Heart right ventricle (tissue), 16 donors: Measurements from ENCODE around the gene FOXE3. TPM values are rescaled to one million over a fixed set of nuclear protein-coding genes. Genes with fewer than 3 reads are reported as not detected.

Source experiments
- ATAC-seq, 8 donors: fragments of 200-7000 bp; cut with Tn5 transposase; one replicate each; pipeline ENCODE4 v1.9.1; 2020; ENCODE audit warnings: mild to moderate bottlenecking in 8 of 8, moderate library complexity in 8 of 8, moderate number of reproducible peaks in 1 of 8
- DNase-seq, 2 donors: peaks; one replicate each; pipeline ENCODE4 v3.0.0-alpha.2; 2020
- H3K27ac ChIP-seq, 10 donors: fragments of 200-600 bp; sonication (generic) in 2 of 10; one replicate each; pipeline versions ENCODE4 v1.5.0 to v1.8.0; 2020 to 2022; ENCODE audit warnings: mild to moderate bottlenecking in 3 of 10
- H3K27me3 ChIP-seq, 7 donors: fragments of 200-600 bp; one replicate each; pipeline ENCODE4 v1.8.0; 2021 to 2022; ENCODE audit warnings: mild to moderate bottlenecking in 2 of 7
- H3K36me3 ChIP-seq, 9 donors: fragments of 200-600 bp; sonication (generic) in 1 of 9; one replicate each; pipeline versions ENCODE4 v1.5.0 to v1.8.0; 2020 to 2022; ENCODE audit warnings: mild to moderate bottlenecking in 2 of 9
- H3K4me1 ChIP-seq, 9 donors: fragments of 200-600 bp; sonication (generic) in 1 of 9; one replicate each; pipeline versions ENCODE4 v1.5.0 to v1.8.0; 2020 to 2022; ENCODE audit warnings: mild to moderate bottlenecking in 4 of 9
- H3K4me3 ChIP-seq, 10 donors: fragments of 200-600 bp; sonication (generic) in 2 of 10; one replicate each; pipeline versions ENCODE4 v1.5.0 to v1.8.0; 2020 to 2022; ENCODE audit warnings: mild to moderate bottlenecking in 7 of 10, moderate library complexity in 2 of 10
- H3K9me3 ChIP-seq, 11 donors: fragments of 200-600 bp in 10 of 11; sonication (generic) in 2 of 11; one replicate each; pipeline versions ENCODE4 v1.5.0 to v1.8.0; 2013 to 2022; ENCODE audit warnings: mild to moderate bottlenecking in 2 of 11, control low read depth in 1 of 11, moderate library complexity in 1 of 11
- CTCF ChIP-seq, 9 donors: fragments of 200-600 bp; sonication (generic) in 2 of 9; IDR thresholded peaks; one replicate each; pipeline versions ENCODE4 v1.5.0 to v1.8.0; 2021 to 2022; ENCODE audit warnings: antibody characterized with exemption in 9 of 9, mild to moderate bottlenecking in 5 of 9, moderate library complexity in 1 of 9
- WGBS, 2 donors: extraction: QIAGEN DNeasy Blood & Tissue Kit; methylation state at CpG; one replicate each; pipeline ENCODE4 v1.1.7; 2013; ENCODE audit warnings: inconsistent platforms in 1 of 2; 5-methylcytosine and 5-hydroxymethylcytosine counted together
- intact Hi-C, 10 donors: fragments of 100-400 bp; cut with DNase I; formaldehyde crosslinking; loops; one replicate each; pipeline versions ENCODE4 v1.11.1 to v1.14.2; 2022
- polyA plus RNA-seq, 2 donors: library from polyadenylated mRNA; stranded (reverse); fragments of 200-250 nt; gene quantifications; one replicate each; pipeline ENCODE4 v1.2.3, GENCODE V29; 2013
- total RNA-seq, 10 donors: library from RNA; stranded (reverse); fragmentation: NEBNext Ultra II Directional in 3 of 10; extraction: Animal tissue kit (Norgen Biotek cat#: 25700) in 3 of 10; gene quantifications; one replicate each; pipeline versions ENCODE4 v1.2.1 to v1.2.4, GENCODE V29; 2021 to 2023
- donor health status: Arrhythmogenic right ventricular cardiomyopathy.
- donor health status: ischemic (EF 13 %, LVEDD 7.1; RV severe dilation, severe dysfunction).
- donor health status: healthy with polysubstance abuse.
- donor health status: DM: no; HTN: yes; CAD: no.
- donor health status: DM: no; HTN: no; CAD: no.
- donor health status: ischemic (EF 25% LVEDD 6.9; RV normal size, moderate dysfunction).
- donor health status: ischemic (EF 25% LVEDD 5.7; RV mildly dilated, moderate dysfunction).
- donor health status: healthy.
- donor health status: DM: yes; HTN: yes; CAD: no.
- donor health status: Ischemic cardiomyopathy.
- donor health status: ischemic (EF 35%, LVEDD 5.7; RV mildly dilated, moderate dysfunction).
- donor health status: nonischemic (EF 11% LVEDD 7.7; RV severe dilation, severe dysfunction).
- donor health status: DM: yes; HTN: yes; CAD: no.
- donor health status: PGD.
- donor health status: ischemic (EF 29% LVEDD 5.4; RV normal size, mild dysfunction).
- donor health status: nonischemic (EF 23%, LVEDD 6.1; RV moderate dilation, normal function).

FOXE3 gene
- total and polyA plus RNA-seq, 12 donors, result 0.03 TPM; not detected in 11

- Histone ChIP-seq H3K9me3 (no peaks in the 10 kb centered on the region), H3K4me3 (no peak overlapping the region), H3K27me3 (no peaks in the 10 kb centered on the region), H3K27ac (no peak overlapping the region), H3K36me3 (peaks cover 0 to 96% (median 24%) of the 10 kb centered on the region in 9 donors), H3K4me1 (peaks cover 0 to 9% (median 0%) of the 10 kb centered on the region in 9 donors)
- intact Hi-C loops, result no loop called here
- ATAC-seq, result no peak
- no peak for TF ChIP-seq CTCF (IDR thresholded peaks at IDR 0.05)
- DNase-seq, result no peak
- WGBS, 2 donors, result 93 to 95% methylated on average over 1 of the region's 1 CpG
Observed at GRCh38 chr1:47378147-47378546, 37.9 kb upstream of the FOXE3 start.

- ATAC-seq, result no peak
- DNase-seq, result no peak
- peaks cover 0 to 76% (median 6%) of the 10 kb centered on the region in 9 donors for H3K36me3 ChIP-seq
- H3K4me3 ChIP-seq, result no peak overlapping the region
- H3K27ac ChIP-seq, result no peak overlapping the region
- intact Hi-C loops, result no loop called here
- no peak for TF ChIP-seq CTCF (IDR thresholded peaks at IDR 0.05)
- no peaks in the 10 kb centered on the region for H3K27me3 ChIP-seq
- WGBS, 2 donors, result 96 to 97% methylated on average over 5 of the region's 5 CpGs
- H3K9me3 ChIP-seq, result no peaks in the 10 kb centered on the region
- H3K4me1 ChIP-seq, result peaks cover 0 to 9% (median 0%) of the 10 kb centered on the region in 9 donors
Observed at GRCh38 chr1:47380699-47381098, 35.4 kb upstream of the FOXE3 start.

- intact Hi-C loops, result no loop called here
- DNase-seq, result no peak
- peaks cover 0 to 9% (median 0%) of the 10 kb centered on the region in 9 donors for H3K4me1 ChIP-seq
Observed at GRCh38 chr1:47382399-47382983, 33.6 kb upstream of the FOXE3 start.

GRCh38 chr1:47384083-47384482 is 32.0 kb upstream of the FOXE3 start:
- peaks cover 0 to 43% (median 6%) of the 10 kb centered on the region in 9 donors for H3K36me3 ChIP-seq
- no peaks in the 10 kb centered on the region for H3K27me3 ChIP-seq
- ATAC-seq, result no peak
- peaks cover 0 to 10% (median 0%) of the 10 kb centered on the region in 9 donors for H3K4me1 ChIP-seq
- 81 to 93% methylated on average over 3 of the region's 3 CpGs for WGBS, 2 donors
- H3K9me3 ChIP-seq, result no peaks in the 10 kb centered on the region
- H3K27ac ChIP-seq, result no peak overlapping the region
- DNase-seq, result no peak
- no peak overlapping the region for H3K4me3 ChIP-seq
- no peak for TF ChIP-seq CTCF (IDR thresholded peaks at IDR 0.05)
- intact Hi-C loops, result no loop called here

More at GRCh38 chr1:47382399-47382983, 33.6 kb upstream of the FOXE3 start:
- no peaks in the 10 kb centered on the region for H3K9me3 ChIP-seq
- no peak overlapping the region for H3K4me3 ChIP-seq
- peaks cover 0 to 58% (median 6%) of the 10 kb centered on the region in 9 donors for H3K36me3 ChIP-seq
- H3K27ac ChIP-seq, result no peak overlapping the region
- WGBS, 2 donors, result 83 to 94% methylated on average over 3 of the region's 3 CpGs
- TF ChIP-seq CTCF (IDR thresholded peaks at IDR 0.05), result no peak
- no peak for ATAC-seq
- no peaks in the 10 kb centered on the region for H3K27me3 ChIP-seq
